ENCODE results near the gene LRRC38. TPM values are rescaled to one million over a fixed set of nuclear protein-coding genes. Genes with fewer than 3 reads are reported as not detected.

LRRC38 gene
- total RNA-seq, 1 donor from 2014 or later, result not detected

DNA sequence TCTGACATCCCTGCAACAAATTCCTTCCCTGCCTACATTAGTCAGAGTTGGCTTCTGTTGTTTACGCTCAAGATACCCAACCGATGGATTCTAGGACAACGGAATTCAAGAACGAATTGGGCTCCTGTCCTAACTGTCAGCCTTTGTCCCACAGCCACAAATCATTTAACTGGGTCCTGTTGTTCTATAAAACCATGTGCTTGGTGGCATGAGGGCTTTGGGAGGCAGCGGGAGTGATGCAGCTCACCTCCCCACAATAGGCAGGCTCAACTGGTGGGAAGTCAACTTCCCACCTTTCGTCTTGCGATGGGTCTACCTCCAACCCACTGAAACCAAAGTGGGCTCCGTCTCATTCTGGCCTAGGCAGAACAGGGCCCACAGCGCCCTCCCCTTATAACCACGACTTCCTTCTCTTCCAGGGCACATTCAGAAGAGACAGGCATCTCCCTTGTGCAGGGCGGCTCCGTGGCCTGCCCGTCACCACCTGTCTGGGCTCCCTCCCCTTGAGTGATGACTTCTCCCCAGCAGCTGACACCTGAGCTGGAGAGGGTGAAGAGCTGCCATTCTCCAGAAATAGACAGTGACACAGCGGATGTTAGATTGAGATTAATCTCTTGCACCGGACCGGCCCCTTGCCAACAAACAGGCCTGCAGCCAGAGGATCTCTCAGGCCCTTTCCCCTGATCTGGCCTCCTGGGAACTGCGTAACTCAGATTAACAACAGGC is 26.5 kb downstream of the LRRC38 start:
- Mint-ChIP-seq H3K9me3 (no peaks in the 10 kb centered on the region), H3K4me1 (ENCODE audit: low read depth) (no peaks in the 10 kb centered on the region), H3K4me3 (ENCODE audit: low read depth) (no peak overlapping the region), H3K36me3 (ENCODE audit: low read depth) (no peaks in the 10 kb centered on the region), H3K27me3 (ENCODE audit: low read depth) (peaks cover 2% of the 10 kb centered on the region), H3K27ac (no peak overlapping the region)
- intact Hi-C loops (cut with micrococcal nuclease), result no loop called here
- no peak for DNase-seq (ENCODE audit: low spot score)

GRCh38 chr1:13483946-13484345 is 29.9 kb downstream of the LRRC38 start:
- Mint-ChIP-seq H3K27me3 (ENCODE audit: low read depth) (peaks cover 2% of the 10 kb centered on the region), H3K9me3 (no peaks in the 10 kb centered on the region), H3K4me3 (ENCODE audit: low read depth) (no peak overlapping the region), H3K4me1 (ENCODE audit: low read depth) (peaks cover 6% of the 10 kb centered on the region), H3K36me3 (ENCODE audit: low read depth) (no peaks in the 10 kb centered on the region), H3K27ac (no peak overlapping the region)
- intact Hi-C loops (cut with micrococcal nuclease), result no loop called here
- no peak for DNase-seq (ENCODE audit: low spot score)

GRCh38 chr1:13482600-13482999 is 31.2 kb downstream of the LRRC38 start:
- Mint-ChIP-seq H3K9me3 (no peaks in the 10 kb centered on the region), H3K4me1 (ENCODE audit: low read depth) (peaks cover 9% of the 10 kb centered on the region), H3K27me3 (ENCODE audit: low read depth) (peaks cover 2% of the 10 kb centered on the region), H3K36me3 (ENCODE audit: low read depth) (no peaks in the 10 kb centered on the region), H3K4me3 (ENCODE audit: low read depth) (no peak overlapping the region), H3K27ac (no peak overlapping the region)
- DNase-seq (ENCODE audit: low spot score), result no peak
- intact Hi-C loops (cut with micrococcal nuclease), result no loop called here

- H3K4me1 Mint-ChIP-seq (ENCODE audit: low read depth), result peaks cover 9% of the 10 kb centered on the region
- no peak overlapping the region for H3K4me3 Mint-ChIP-seq (ENCODE audit: low read depth)
- DNase-seq (ENCODE audit: low spot score), result no peak
- no peaks in the 10 kb centered on the region for H3K36me3 Mint-ChIP-seq (ENCODE audit: low read depth)
- intact Hi-C loops (cut with micrococcal nuclease), result no loop called here
- H3K9me3 Mint-ChIP-seq, result peaks cover 4% of the 10 kb centered on the region
- no peak overlapping the region for H3K27ac Mint-ChIP-seq
- H3K27me3 Mint-ChIP-seq (ENCODE audit: low read depth), result no peaks in the 10 kb centered on the region
These were observed 34.5 kb downstream of the LRRC38 start for GRCh38 chr1:13479171-13479856.

- Mint-ChIP-seq H3K9me3 (peaks cover 4% of the 10 kb centered on the region), H3K4me1 (ENCODE audit: low read depth) (peaks cover 9% of the 10 kb centered on the region), H3K27me3 (ENCODE audit: low read depth) (no peaks in the 10 kb centered on the region), H3K4me3 (ENCODE audit: low read depth) (no peak overlapping the region), H3K36me3 (ENCODE audit: low read depth) (no peaks in the 10 kb centered on the region), H3K27ac (no peak overlapping the region)
- intact Hi-C loops (cut with micrococcal nuclease), result no loop called here
- no peak for DNase-seq (ENCODE audit: low spot score)
These were observed 35.1 kb downstream of the LRRC38 start for GRCh38 chr1:13478692-13479091.

- H3K9me3 Mint-ChIP-seq, result no peaks in the 10 kb centered on the region
- intact Hi-C loops (cut with micrococcal nuclease), result no loop called here
- no peak overlapping the region for H3K4me3 Mint-ChIP-seq (ENCODE audit: low read depth)
- H3K27ac Mint-ChIP-seq, result no peak overlapping the region
- H3K27me3 Mint-ChIP-seq (ENCODE audit: low read depth), result no peaks in the 10 kb centered on the region
- no peak for DNase-seq (ENCODE audit: low spot score)
- H3K36me3 Mint-ChIP-seq (ENCODE audit: low read depth), result no peaks in the 10 kb centered on the region
- no peaks in the 10 kb centered on the region for H3K4me1 Mint-ChIP-seq (ENCODE audit: low read depth)
These were observed 44.5 kb downstream of the LRRC38 start for GRCh38 chr1:13469343-13469742.

GRCh38 chr1:13465515-13465914 is 48.3 kb downstream of the LRRC38 start:
- DNase-seq (ENCODE audit: low spot score), result no peak
- Mint-ChIP-seq H3K27me3 (ENCODE audit: low read depth) (no peaks in the 10 kb centered on the region), H3K9me3 (no peaks in the 10 kb centered on the region), H3K4me1 (ENCODE audit: low read depth) (no peaks in the 10 kb centered on the region), H3K36me3 (ENCODE audit: low read depth) (no peaks in the 10 kb centered on the region), H3K27ac (no peak overlapping the region), H3K4me3 (ENCODE audit: low read depth) (no peak overlapping the region)
- intact Hi-C loops (cut with micrococcal nuclease), result no loop called here

GRCh38 chr1:13462682-13463081 is 51.1 kb downstream of the LRRC38 start:
- Mint-ChIP-seq H3K27ac (no peak overlapping the region), H3K4me3 (ENCODE audit: low read depth) (no peak overlapping the region), H3K36me3 (ENCODE audit: low read depth) (no peaks in the 10 kb centered on the region), H3K9me3 (no peaks in the 10 kb centered on the region), H3K27me3 (ENCODE audit: low read depth) (no peaks in the 10 kb centered on the region), H3K4me1 (ENCODE audit: low read depth) (no peaks in the 10 kb centered on the region)
- no peak for DNase-seq (ENCODE audit: low spot score)
- intact Hi-C loops (cut with micrococcal nuclease), result no loop called here

DNA sequence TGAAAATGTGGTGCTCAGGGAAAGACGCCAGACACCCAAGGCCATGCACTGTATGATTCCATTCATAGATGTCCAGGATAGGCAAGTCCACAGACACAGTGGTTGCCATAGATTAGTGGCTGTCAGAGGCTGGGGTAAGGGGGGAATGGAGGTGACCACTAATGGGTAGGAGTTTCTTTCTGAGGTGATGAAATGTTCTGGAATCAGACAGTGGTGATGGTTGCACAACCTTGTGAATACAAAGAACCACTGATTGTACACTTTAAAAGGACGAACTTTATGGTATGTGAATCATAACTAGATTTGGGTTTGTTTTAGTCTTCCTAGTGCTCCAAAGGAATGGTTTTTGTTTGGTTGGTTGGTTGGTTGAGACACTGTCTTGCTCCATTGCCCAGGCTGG is 51.8 kb downstream of the LRRC38 start:
- Mint-ChIP-seq H3K27me3 (ENCODE audit: low read depth) (no peaks in the 10 kb centered on the region), H3K27ac (no peak overlapping the region), H3K9me3 (no peaks in the 10 kb centered on the region), H3K4me3 (ENCODE audit: low read depth) (no peak overlapping the region), H3K36me3 (ENCODE audit: low read depth) (no peaks in the 10 kb centered on the region), H3K4me1 (ENCODE audit: low read depth) (no peaks in the 10 kb centered on the region)
- DNase-seq (ENCODE audit: low spot score), result no peak
- intact Hi-C loops (cut with micrococcal nuclease), result no loop called here

DNA sequence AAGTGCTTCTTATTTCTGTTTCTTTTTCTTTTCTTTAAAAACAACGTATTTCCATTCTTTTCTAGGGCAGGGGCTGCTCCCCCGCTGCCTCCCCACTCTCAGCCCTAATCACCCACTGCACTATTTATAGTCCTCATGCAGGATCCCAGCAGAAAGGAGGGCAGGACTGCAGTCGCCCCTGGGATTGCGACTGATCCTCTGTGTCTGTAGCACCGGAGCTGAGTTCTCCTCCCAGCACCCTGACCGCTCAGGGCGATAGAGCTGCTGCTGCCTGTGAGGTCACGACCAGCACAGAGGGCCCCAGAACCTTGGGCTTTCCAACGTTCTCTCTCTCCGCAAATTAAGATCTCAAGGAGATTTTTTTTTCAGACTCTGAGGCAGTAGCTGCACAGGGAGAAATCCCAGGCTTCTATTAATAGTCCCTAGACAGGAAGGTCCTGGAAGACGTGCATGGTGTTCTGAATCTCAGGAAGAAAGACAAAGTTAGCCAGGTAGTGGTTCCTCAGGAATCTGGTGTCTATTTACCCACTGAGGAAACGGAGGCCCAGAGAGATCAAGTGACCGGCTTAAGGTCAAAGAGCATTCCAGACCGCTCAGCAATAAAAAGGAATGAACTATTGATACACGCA is 56.8 kb downstream of the LRRC38 start:
- Mint-ChIP-seq H3K4me3 (ENCODE audit: low read depth) (no peak overlapping the region), H3K27me3 (ENCODE audit: low read depth) (no peaks in the 10 kb centered on the region), H3K9me3 (no peaks in the 10 kb centered on the region), H3K27ac (no peak overlapping the region), H3K36me3 (ENCODE audit: low read depth) (no peaks in the 10 kb centered on the region), H3K4me1 (ENCODE audit: low read depth) (no peaks in the 10 kb centered on the region)
- intact Hi-C loops (cut with micrococcal nuclease), result no loop called here
- no peak for DNase-seq (ENCODE audit: low spot score)

GRCh38 chr1:13451399-13451965 is 62.3 kb downstream of the LRRC38 start:
- Mint-ChIP-seq H3K4me3 (ENCODE audit: low read depth) (no peak overlapping the region), H3K9me3 (no peaks in the 10 kb centered on the region), H3K36me3 (ENCODE audit: low read depth) (no peaks in the 10 kb centered on the region), H3K4me1 (ENCODE audit: low read depth) (no peaks in the 10 kb centered on the region), H3K27ac (no peak overlapping the region), H3K27me3 (ENCODE audit: low read depth) (no peaks in the 10 kb centered on the region)
- no peak for DNase-seq (ENCODE audit: low spot score)
- intact Hi-C loops (cut with micrococcal nuclease), result no loop called here

DNA sequence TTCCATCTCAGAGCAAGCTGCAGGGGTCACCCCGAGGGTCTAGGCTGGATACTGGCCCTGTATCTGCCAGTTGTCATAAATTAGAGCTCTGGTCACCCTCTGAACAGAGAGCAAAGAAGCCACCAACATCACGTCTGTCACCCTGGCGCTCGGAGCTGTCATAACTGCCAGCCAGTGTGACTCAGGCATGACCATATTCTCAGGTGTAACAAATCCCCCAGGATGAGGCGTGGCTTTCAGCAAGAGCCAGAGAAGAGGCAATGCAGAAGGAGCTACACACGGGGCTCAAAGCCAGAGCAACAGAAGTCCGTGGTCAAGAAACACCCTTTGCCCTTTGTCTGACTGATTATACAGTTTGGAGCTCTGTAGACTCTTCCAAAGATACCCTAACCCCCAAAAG is 63.6 kb downstream of the LRRC38 start:
- no peaks in the 10 kb centered on the region for H3K4me1 Mint-ChIP-seq (ENCODE audit: low read depth)

More for the DNA sequence above, 63.6 kb downstream of the LRRC38 start:
- Mint-ChIP-seq H3K9me3 (no peaks in the 10 kb centered on the region), H3K27ac (no peak overlapping the region), H3K36me3 (ENCODE audit: low read depth) (no peaks in the 10 kb centered on the region), H3K27me3 (ENCODE audit: low read depth) (no peaks in the 10 kb centered on the region), H3K4me3 (ENCODE audit: low read depth) (no peak overlapping the region)
- no peak for DNase-seq (ENCODE audit: low spot score)
- intact Hi-C loops (cut with micrococcal nuclease), result no loop called here
